ENCODE results near the gene OSTM1.

DNA sequence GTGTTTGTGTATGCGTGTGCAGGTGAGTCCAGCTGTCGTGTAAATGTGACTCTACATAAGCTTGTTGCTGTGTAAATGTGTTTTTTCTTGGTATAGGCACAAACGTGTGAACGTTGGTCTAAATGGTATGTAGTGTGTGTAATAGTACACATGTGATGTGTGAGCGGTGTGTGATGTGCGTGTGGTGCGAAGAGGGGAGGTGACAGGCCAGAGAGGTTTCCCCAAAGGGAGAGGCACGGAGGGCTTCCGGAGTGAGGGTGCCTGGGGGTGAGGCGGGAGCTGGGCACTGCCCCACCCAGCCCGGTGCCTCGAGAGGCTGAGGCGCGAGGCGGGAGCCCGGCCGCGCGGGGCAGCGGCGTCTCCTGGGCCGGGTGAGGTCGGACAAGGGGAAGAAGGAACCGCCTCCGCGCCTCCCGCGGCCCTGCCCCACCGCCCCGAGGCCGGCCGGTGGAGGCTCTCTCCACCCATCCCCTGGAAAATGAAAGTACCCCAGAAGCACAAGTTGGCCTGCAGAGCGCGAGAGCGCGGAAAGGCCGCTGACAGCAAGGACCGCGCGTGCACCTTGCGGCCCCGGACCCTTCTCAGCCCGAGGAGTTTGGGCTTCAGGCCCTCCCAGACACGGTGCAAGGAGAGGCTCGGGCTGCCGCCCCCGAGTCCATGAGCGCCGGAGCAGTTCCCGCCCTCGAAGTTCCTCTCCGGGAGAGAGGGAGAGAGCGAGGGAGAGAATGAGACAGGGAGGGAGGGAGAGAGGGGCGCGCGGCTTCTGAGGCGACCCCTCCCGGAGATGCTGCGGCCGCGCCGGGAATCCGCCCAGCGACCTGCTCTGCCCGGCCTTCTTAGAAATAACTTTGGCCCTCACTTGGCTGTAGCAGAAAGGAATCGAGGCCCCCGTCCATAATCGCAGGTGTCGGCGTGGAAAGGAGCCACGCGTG, 43.2 kb upstream of the OSTM1 start:
- TF ChIP-seq DNMT1 (CRISPR knock-in tag; IDR thresholded peaks at IDR 0.05) (no peak), MYC (CRISPR knock-in tag; IDR thresholded peaks at IDR 0.05; ENCODE audit: borderline replicate concordance) (no peak)
- TF ChIP-seq, protein P1, sequence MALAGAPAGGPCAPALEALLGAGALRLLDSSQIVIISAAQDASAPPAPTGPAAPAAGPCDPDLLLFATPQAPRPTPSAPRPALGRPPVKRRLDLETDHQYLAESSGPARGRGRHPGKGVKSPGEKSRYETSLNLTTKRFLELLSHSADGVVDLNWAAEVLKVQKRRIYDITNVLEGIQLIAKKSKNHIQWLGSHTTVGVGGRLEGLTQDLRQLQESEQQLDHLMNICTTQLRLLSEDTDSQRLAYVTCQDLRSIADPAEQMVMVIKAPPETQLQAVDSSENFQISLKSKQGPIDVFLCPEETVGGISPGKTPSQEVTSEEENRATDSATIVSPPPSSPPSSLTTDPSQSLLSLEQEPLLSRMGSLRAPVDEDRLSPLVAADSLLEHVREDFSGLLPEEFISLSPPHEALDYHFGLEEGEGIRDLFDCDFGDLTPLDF (CRISPR knock-in tag; IDR thresholded peaks at IDR 0.05) = no peak
